CD14-positive monocyte (primary cell): Measurements from ENCODE around the gene STON1. TPM values are rescaled to one million over a fixed set of nuclear protein-coding genes. Genes with fewer than 3 reads are reported as not detected.

Source experiments
- DNase-seq, 3 donors: peaks; one replicate each; pipeline ENCODE4 v3.0.0-alpha.2; 2011 to 2022
- H2AFZ ChIP-seq: 2 replicates; pipeline ENCODE4 v1.6.0; 2012; ENCODE audit warnings: mild to moderate bottlenecking, low read depth, low read length, inconsistent platforms; ENCODE audit not compliant: insufficient read depth, poor library complexity, severe bottlenecking
- H3K27ac ChIP-seq, 2 donors: 1 replicate in 1 of 2; 2 replicates in 1 of 2; pipeline ENCODE4 v1.5.1; 2012 to 2013; ENCODE audit warnings: low read length in 2 of 2, control low read depth in 1 of 2, inconsistent platforms in 1 of 2, low read depth in 1 of 2, mild to moderate bottlenecking in 1 of 2
- H3K27me3 ChIP-seq, 2 donors: one replicate each; pipeline versions ENCODE4 v1.6.0 to v1.6.1; 2011 to 2013; ENCODE audit warnings: low read length in 2 of 2; ENCODE audit not compliant: control insufficient read depth in 2 of 2, insufficient read depth in 2 of 2
- H3K36me3 ChIP-seq, 2 donors: replicated peaks in 1 of 2; 1 replicate in 1 of 2; 2 replicates in 1 of 2; pipeline versions ENCODE4 v1.5.1 to v1.6.1; 2012 to 2013; ENCODE audit warnings: low read length in 2 of 2, control low read depth in 1 of 2, inconsistent platforms in 1 of 2, mild to moderate bottlenecking in 1 of 2; ENCODE audit not compliant: insufficient read depth in 2 of 2, control insufficient read depth in 1 of 2
- H3K4me1 ChIP-seq, 2 donors: 1 replicate in 1 of 2; 2 replicates in 1 of 2; pipeline versions ENCODE4 v1.5.1 to v1.6.1; 2012 to 2013; ENCODE audit warnings: low read length in 2 of 2, control low read depth in 1 of 2, inconsistent platforms in 1 of 2, mild to moderate bottlenecking in 1 of 2, moderate library complexity in 1 of 2; ENCODE audit not compliant: insufficient read depth in 2 of 2, control insufficient read depth in 1 of 2
- H3K4me2 ChIP-seq: replicated peaks from 2 replicates; pipeline ENCODE3; 2012; ENCODE audit warnings: low read length, moderate library complexity, mild to moderate bottlenecking; ENCODE audit not compliant: poor library complexity, severe bottlenecking; ENCODE audit errors: extremely low read depth
- H3K4me3 ChIP-seq, 3 experiments: fragments of 200-600 bp in 1 of 3; sonication (generic) in 1 of 3; replicated peaks in 1 of 3; 1 replicate in 2 of 3; 2 replicates in 1 of 3; pipeline ENCODE4 v1.5.1; 2011 to 2013; ENCODE audit warnings: low read length in 3 of 3, mild to moderate bottlenecking in 3 of 3, control low read depth in 2 of 3, low read depth in 2 of 3, inconsistent platforms in 1 of 3, moderate library complexity in 1 of 3
- H3K79me2 ChIP-seq: 2 replicates; pipeline ENCODE4 v1.6.0; 2012; ENCODE audit warnings: mild to moderate bottlenecking, control low read depth, inconsistent platforms, low read length, moderate library complexity; ENCODE audit not compliant: insufficient read depth
- H3K9ac ChIP-seq: 2 replicates; pipeline ENCODE4 v1.6.0; 2017; ENCODE audit warnings: low read length, mild to moderate bottlenecking; ENCODE audit not compliant: insufficient read depth, poor library complexity, severe bottlenecking
- H3K9me3 ChIP-seq, 2 donors: replicated peaks in 1 of 2; 1 replicate in 1 of 2; 2 replicates in 1 of 2; pipeline versions ENCODE4 v1.5.1 to v1.6.1; 2012 to 2013; ENCODE audit warnings: low read length in 2 of 2, control low read depth in 1 of 2; ENCODE audit not compliant: control insufficient read depth in 1 of 2, insufficient read depth in 1 of 2
- H4K20me1 ChIP-seq: 2 replicates; pipeline ENCODE4 v1.6.0; 2012; ENCODE audit warnings: mild to moderate bottlenecking, low read length, control low read depth, moderate library complexity; ENCODE audit not compliant: insufficient read depth
- H3K27ac Mint-ChIP-seq, 7 donors: one replicate each; pipeline ENCODE4 v1.8.0; 2020; ENCODE audit warnings: mild to moderate bottlenecking in 7 of 7, mixed read lengths in 7 of 7, moderate library complexity in 6 of 7, inconsistent platforms in 2 of 7
- H3K27me3 Mint-ChIP-seq, 3 donors: one replicate each; pipeline ENCODE4 v1.8.0; 2021 to 2022; ENCODE audit warnings: low read depth in 3 of 3, mild to moderate bottlenecking in 3 of 3, mixed read lengths in 3 of 3, moderate library complexity in 3 of 3, inconsistent platforms in 1 of 3
- H3K36me3 Mint-ChIP-seq, 2 donors: one replicate each; pipeline ENCODE4 v1.8.0; 2020; ENCODE audit warnings: mixed read lengths in 2 of 2, inconsistent platforms in 1 of 2, mild to moderate bottlenecking in 1 of 2
- H3K4me1 Mint-ChIP-seq: one replicate; pipeline ENCODE4 v1.8.0; 2020; ENCODE audit warnings: mild to moderate bottlenecking, mixed read lengths
- H3K4me3 Mint-ChIP-seq, 2 donors: one replicate each; pipeline ENCODE4 v1.8.0; 2020; ENCODE audit warnings: mild to moderate bottlenecking in 2 of 2, mixed read lengths in 2 of 2, moderate library complexity in 1 of 2
- H3K9me3 Mint-ChIP-seq, 7 donors: one replicate each; pipeline ENCODE4 v1.8.0; 2020 to 2022; ENCODE audit warnings: mixed read lengths in 7 of 7, mild to moderate bottlenecking in 6 of 7, moderate library complexity in 6 of 7, inconsistent platforms in 2 of 7
- whole genome bisulfite sequencing: methylation state at CpG from one replicate; pipeline ENCODE4 v1.1.5; 2013; ENCODE audit warnings: missing lambda C conversion rate; ENCODE audit not compliant: insufficient coverage; 5-methylcytosine and 5-hydroxymethylcytosine counted together
- intact Hi-C, 2 donors: fragments of 100-400 bp; cut with micrococcal nuclease; formaldehyde crosslinking; loops; one replicate each; pipeline versions ENCODE4 v1.15.0 to v1.15.1; 2023
- polyA plus RNA-seq, 3 donors: library from polyadenylated mRNA; depleted of rRNA in 1 of 3; unstranded in 2 of 3; stranded (reverse) in 1 of 3; fragments of 300-500 nt in 2 of 3; fragments of >200 nt in 1 of 3; fragmentation: Illumina TruSeq in 2 of 3; gene quantifications; 1 replicate in 2 of 3; 2 replicates in 1 of 3; pipeline ENCODE4 v1.2.3, GENCODE V29; 2012 to 2021
- TF ChIP-seq, protein P1 (sequence below): fragments of 200-600 bp; IDR thresholded peaks from one replicate; pipeline ENCODE4 v1.8.0; 2022; ENCODE audit warnings: antibody characterized with exemption, mild to moderate bottlenecking

The STON1 gene
- polyA plus RNA-seq, 3 donors, result 0.12 to 0.33 TPM; not detected in 1

DNA sequence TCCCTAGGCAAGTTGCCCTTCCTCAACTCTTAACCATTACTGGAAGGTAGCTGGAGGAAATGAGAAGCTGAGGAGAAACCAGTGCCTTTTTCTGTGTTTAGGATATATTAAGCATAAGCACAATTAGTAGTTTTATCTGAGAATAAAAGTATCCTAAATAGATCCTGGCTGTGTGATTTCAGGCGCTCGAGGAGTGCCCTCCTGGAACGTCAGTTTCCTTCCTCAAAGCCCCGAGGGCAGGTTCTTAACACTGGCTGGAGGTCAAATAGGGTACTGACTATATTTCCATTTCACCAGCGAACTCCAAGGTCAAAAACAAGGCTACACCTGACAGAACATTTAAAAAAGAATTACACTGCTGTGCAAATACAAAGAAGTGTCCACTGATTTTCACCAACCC lies 1.5 kb upstream of the STON1 start:
- Histone ChIP-seq H3K27ac (no peak overlapping the region), H2AFZ (no peak overlapping the region), H3K36me3 (no peaks in the 10 kb centered on the region), H3K9ac (no peak overlapping the region), H3K27me3 (peaks cover 0 to 4% of the 10 kb centered on the region in 2 donors), H3K79me2 (no peaks in the 10 kb centered on the region), H3K4me1 (peaks cover 11 to 14% of the 10 kb centered on the region in 2 donors), H3K4me2 (no peak overlapping the region), H3K9me3 (no peaks in the 10 kb centered on the region), H3K4me3 (no peak overlapping the region), H4K20me1 (peaks cover 4% of the 10 kb centered on the region)
- peak overlapping the region in 1 of 2 donors; percentile 27 for H3K4me3 Mint-ChIP-seq
- TF ChIP-seq, protein P1, sequence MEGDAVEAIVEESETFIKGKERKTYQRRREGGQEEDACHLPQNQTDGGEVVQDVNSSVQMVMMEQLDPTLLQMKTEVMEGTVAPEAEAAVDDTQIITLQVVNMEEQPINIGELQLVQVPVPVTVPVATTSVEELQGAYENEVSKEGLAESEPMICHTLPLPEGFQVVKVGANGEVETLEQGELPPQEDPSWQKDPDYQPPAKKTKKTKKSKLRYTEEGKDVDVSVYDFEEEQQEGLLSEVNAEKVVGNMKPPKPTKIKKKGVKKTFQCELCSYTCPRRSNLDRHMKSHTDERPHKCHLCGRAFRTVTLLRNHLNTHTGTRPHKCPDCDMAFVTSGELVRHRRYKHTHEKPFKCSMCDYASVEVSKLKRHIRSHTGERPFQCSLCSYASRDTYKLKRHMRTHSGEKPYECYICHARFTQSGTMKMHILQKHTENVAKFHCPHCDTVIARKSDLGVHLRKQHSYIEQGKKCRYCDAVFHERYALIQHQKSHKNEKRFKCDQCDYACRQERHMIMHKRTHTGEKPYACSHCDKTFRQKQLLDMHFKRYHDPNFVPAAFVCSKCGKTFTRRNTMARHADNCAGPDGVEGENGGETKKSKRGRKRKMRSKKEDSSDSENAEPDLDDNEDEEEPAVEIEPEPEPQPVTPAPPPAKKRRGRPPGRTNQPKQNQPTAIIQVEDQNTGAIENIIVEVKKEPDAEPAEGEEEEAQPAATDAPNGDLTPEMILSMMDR, result no peak
- H3K4me1 Mint-ChIP-seq, result peaks cover 25% of the 10 kb centered on the region
- WGBS, result 46% methylated on average over 3 of the region's 5 CpGs
- H3K27ac Mint-ChIP-seq, result no peak overlapping the region
- intact Hi-C loops, result no loop called here
- H3K9me3 Mint-ChIP-seq, result peaks cover 0 to 2% (median 0%) of the 10 kb centered on the region in 7 donors
- H3K27me3 Mint-ChIP-seq, result peaks cover 6 to 21% (median 13%) of the 10 kb centered on the region in 3 donors
- H3K36me3 Mint-ChIP-seq, result peaks cover 16 to 22% of the 10 kb centered on the region in 2 donors
- no peak for DNase-seq

DNA sequence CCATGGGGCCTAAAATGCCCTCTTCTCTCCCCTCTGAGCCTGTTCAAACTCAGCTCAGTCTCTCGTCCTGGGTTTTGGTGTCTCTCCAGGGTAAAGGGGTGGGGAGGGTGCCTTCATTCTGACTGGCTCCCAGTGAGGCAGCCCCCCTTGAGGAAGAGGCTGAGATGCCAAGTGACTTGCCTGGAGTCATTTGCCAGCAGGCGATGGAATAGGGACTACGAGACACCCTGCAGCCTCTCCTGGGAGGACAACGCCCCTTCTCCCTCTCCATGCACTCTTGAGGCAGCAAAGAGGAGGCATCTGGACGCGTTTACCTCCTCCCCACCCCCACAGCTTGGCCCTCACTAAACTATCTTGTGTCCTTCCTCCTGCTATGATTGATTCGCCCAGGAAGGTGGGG lies 760 bp upstream of the STON1 start:
- Histone ChIP-seq H3K4me2 (peak overlapping the region; percentile 92), H3K4me1 (peaks cover 11 to 14% of the 10 kb centered on the region in 2 donors), H3K27me3 (peaks cover 0 to 4% of the 10 kb centered on the region in 2 donors), H2AFZ (no peak overlapping the region), H3K9ac (no peak overlapping the region), H3K36me3 (no peaks in the 10 kb centered on the region), H3K9me3 (no peaks in the 10 kb centered on the region), H3K79me2 (no peaks in the 10 kb centered on the region), H3K4me3 (no peak overlapping the region), H3K27ac (no peak overlapping the region), H4K20me1 (peaks cover 4% of the 10 kb centered on the region)
- Mint-ChIP-seq H3K27ac (peak overlapping the region in 1 of 7 donors; percentile 59), H3K4me3 (peak overlapping the region in 1 of 2 donors; percentile 40), H3K27me3 (peaks cover 6 to 21% (median 13%) of the 10 kb centered on the region in 3 donors), H3K36me3 (peaks cover 8 to 20% of the 10 kb centered on the region in 2 donors), H3K9me3 (peaks cover 0 to 2% (median 0%) of the 10 kb centered on the region in 7 donors), H3K4me1 (peaks cover 25% of the 10 kb centered on the region)
- intact Hi-C loops, result no loop called here
- TF ChIP-seq, protein P1, result no peak
- DNase-seq, result no peak
- WGBS, result 63% methylated on average over 5 of the region's 7 CpGs
